ENCODE measurements around the gene MPL. TPM values are rescaled to one million over a fixed set of nuclear protein-coding genes. Genes with fewer than 3 reads are reported as not detected.

Gene MPL
- total and polyA plus RNA-seq, 9 donors = 0.09 to 0.18 (median 0.14) TPM; not detected in 3

GRCh38 chr1:43305926-43306687 is 31.5 kb upstream of the MPL start:
- Histone ChIP-seq H3K4me1 (ENCODE audit: control insufficient read depth, insufficient read depth, low read length) (peaks cover 5% of the 10 kb centered on the region), H3K27me3 (ENCODE audit: control insufficient read depth, insufficient read depth, low read length) (no peaks in the 10 kb centered on the region), H3K4me3 (ENCODE audit: low read length) (no peak overlapping the region), H3K9me3 (replicated peaks; ENCODE audit: control insufficient read depth, low read depth, low read length) (no peaks in the 10 kb centered on the region), H3K27ac (ENCODE audit: low read length) (no peak overlapping the region), H3K36me3 (ENCODE audit: control insufficient read depth, insufficient read depth, low read length) (no peaks in the 10 kb centered on the region)
- 78% methylated on average over 6 of the region's 6 CpGs for WGBS (ENCODE audit: insufficient coverage)
- no peak for DNase-seq

- no peak overlapping the region for H3K4me3 ChIP-seq (ENCODE audit: low read length)
- 89% methylated on average over 14 of the region's 17 CpGs for WGBS (ENCODE audit: insufficient coverage)
- H3K36me3 ChIP-seq (ENCODE audit: control insufficient read depth, insufficient read depth, low read length) = no peaks in the 10 kb centered on the region
- H3K9me3 ChIP-seq (replicated peaks; ENCODE audit: control insufficient read depth, low read depth, low read length) = no peaks in the 10 kb centered on the region
- no peaks in the 10 kb centered on the region for H3K27me3 ChIP-seq (ENCODE audit: control insufficient read depth, insufficient read depth, low read length)
- no peak for DNase-seq
- no peak overlapping the region for H3K27ac ChIP-seq (ENCODE audit: low read length)
- H3K4me1 ChIP-seq (ENCODE audit: control insufficient read depth, insufficient read depth, low read length) = peaks cover 5% of the 10 kb centered on the region
Measured at GRCh38 chr1:43306688-43307457, 30.7 kb upstream of the MPL start.

GRCh38 chr1:43307458-43308158 is 30.0 kb upstream of the MPL start:
- Histone ChIP-seq H3K9me3 (replicated peaks; ENCODE audit: control insufficient read depth, low read depth, low read length) (no peaks in the 10 kb centered on the region), H3K4me1 (ENCODE audit: control insufficient read depth, insufficient read depth, low read length) (peaks cover 5% of the 10 kb centered on the region), H3K4me3 (ENCODE audit: low read length) (no peak overlapping the region), H3K36me3 (ENCODE audit: control insufficient read depth, insufficient read depth, low read length) (no peaks in the 10 kb centered on the region), H3K27ac (ENCODE audit: low read length) (no peak overlapping the region), H3K27me3 (ENCODE audit: control insufficient read depth, insufficient read depth, low read length) (no peaks in the 10 kb centered on the region)
- WGBS (ENCODE audit: insufficient coverage) = 100% methylated on average over 3 of the region's 9 CpGs
- DNase-seq = no peak

GRCh38 chr1:43308635-43309404 is 28.8 kb upstream of the MPL start:
- Histone ChIP-seq H3K27ac (ENCODE audit: low read length) (no peak overlapping the region), H3K4me3 (ENCODE audit: low read length) (no peak overlapping the region), H3K4me1 (ENCODE audit: control insufficient read depth, insufficient read depth, low read length) (peaks cover 3% of the 10 kb centered on the region), H3K27me3 (ENCODE audit: control insufficient read depth, insufficient read depth, low read length) (no peaks in the 10 kb centered on the region), H3K36me3 (ENCODE audit: control insufficient read depth, insufficient read depth, low read length) (no peaks in the 10 kb centered on the region), H3K9me3 (replicated peaks; ENCODE audit: control insufficient read depth, low read depth, low read length) (no peaks in the 10 kb centered on the region)
- DNase-seq = no peak
- WGBS (ENCODE audit: insufficient coverage) = 88% methylated on average over 19 of the region's 20 CpGs

GRCh38 chr1:43309405-43310025 is 28.1 kb upstream of the MPL start:
- H3K9me3 ChIP-seq (replicated peaks; ENCODE audit: control insufficient read depth, low read depth, low read length) = no peaks in the 10 kb centered on the region
- WGBS (ENCODE audit: insufficient coverage) = 87% methylated on average over 11 of the region's 13 CpGs

GRCh38 chr1:43311521-43311920 is 26.1 kb upstream of the MPL start:
- H3K27ac ChIP-seq (ENCODE audit: low read length) = no peak overlapping the region
- H3K9me3 ChIP-seq (replicated peaks; ENCODE audit: control insufficient read depth, low read depth, low read length) = no peaks in the 10 kb centered on the region
- no peak overlapping the region for H3K4me3 ChIP-seq (ENCODE audit: low read length)
- H3K27me3 ChIP-seq (ENCODE audit: control insufficient read depth, insufficient read depth, low read length) = no peaks in the 10 kb centered on the region
- H3K36me3 ChIP-seq (ENCODE audit: control insufficient read depth, insufficient read depth, low read length) = no peaks in the 10 kb centered on the region
- DNase-seq = no peak
- 90% methylated on average over 9 of the region's 9 CpGs for WGBS (ENCODE audit: insufficient coverage)
- no peaks in the 10 kb centered on the region for H3K4me1 ChIP-seq (ENCODE audit: control insufficient read depth, insufficient read depth, low read length)

More at GRCh38 chr1:43309405-43310025, 28.1 kb upstream of the MPL start:
- Histone ChIP-seq H3K36me3 (ENCODE audit: control insufficient read depth, insufficient read depth, low read length) (no peaks in the 10 kb centered on the region), H3K4me1 (ENCODE audit: control insufficient read depth, insufficient read depth, low read length) (peaks cover 2% of the 10 kb centered on the region), H3K4me3 (ENCODE audit: low read length) (no peak overlapping the region), H3K27me3 (ENCODE audit: control insufficient read depth, insufficient read depth, low read length) (no peaks in the 10 kb centered on the region), H3K27ac (ENCODE audit: low read length) (no peak overlapping the region)
- DNase-seq = no peak

GRCh38 chr1:43312212-43312623 is 25.4 kb upstream of the MPL start:
- no peak overlapping the region for H3K4me3 ChIP-seq (ENCODE audit: low read length)
- no peaks in the 10 kb centered on the region for H3K36me3 ChIP-seq (ENCODE audit: control insufficient read depth, insufficient read depth, low read length)
- H3K4me1 ChIP-seq (ENCODE audit: control insufficient read depth, insufficient read depth, low read length) = no peaks in the 10 kb centered on the region
- no peaks in the 10 kb centered on the region for H3K9me3 ChIP-seq (replicated peaks; ENCODE audit: control insufficient read depth, low read depth, low read length)
- DNase-seq = no peak
- H3K27ac ChIP-seq (ENCODE audit: low read length) = no peak overlapping the region
- WGBS (ENCODE audit: insufficient coverage) = 74% methylated on average over 8 of the region's 19 CpGs
- no peaks in the 10 kb centered on the region for H3K27me3 ChIP-seq (ENCODE audit: control insufficient read depth, insufficient read depth, low read length)

GRCh38 chr1:43312663-43313515 is 24.7 kb upstream of the MPL start:
- H3K27me3 ChIP-seq (ENCODE audit: control insufficient read depth, insufficient read depth, low read length) = no peaks in the 10 kb centered on the region
- H3K4me3 ChIP-seq (ENCODE audit: low read length) = no peak overlapping the region
- H3K9me3 ChIP-seq (replicated peaks; ENCODE audit: control insufficient read depth, low read depth, low read length) = no peaks in the 10 kb centered on the region
- no peak for DNase-seq
- no peaks in the 10 kb centered on the region for H3K4me1 ChIP-seq (ENCODE audit: control insufficient read depth, insufficient read depth, low read length)
- no peaks in the 10 kb centered on the region for H3K36me3 ChIP-seq (ENCODE audit: control insufficient read depth, insufficient read depth, low read length)
- WGBS (ENCODE audit: insufficient coverage) = 92% methylated on average over 19 of the region's 24 CpGs
- H3K27ac ChIP-seq (ENCODE audit: low read length) = no peak overlapping the region

GRCh38 chr1:43313771-43314170 is 23.8 kb upstream of the MPL start:
- Histone ChIP-seq H3K27me3 (ENCODE audit: control insufficient read depth, insufficient read depth, low read length) (no peaks in the 10 kb centered on the region), H3K4me3 (ENCODE audit: low read length) (no peak overlapping the region), H3K36me3 (ENCODE audit: control insufficient read depth, insufficient read depth, low read length) (no peaks in the 10 kb centered on the region)

More at GRCh38 chr1:43313771-43314170, 23.8 kb upstream of the MPL start:
- Histone ChIP-seq H3K4me1 (ENCODE audit: control insufficient read depth, insufficient read depth, low read length) (no peaks in the 10 kb centered on the region), H3K27ac (ENCODE audit: low read length) (no peak overlapping the region), H3K9me3 (replicated peaks; ENCODE audit: control insufficient read depth, low read depth, low read length) (no peaks in the 10 kb centered on the region)
- no peak for DNase-seq
- 94% methylated on average over 7 of the region's 10 CpGs for WGBS (ENCODE audit: insufficient coverage)

All from muscle of leg (tissue), 11 donors.